ENCODE results near the gene IFNGR2. TPM values are rescaled to one million over a fixed set of nuclear protein-coding genes. Genes with fewer than 3 reads are reported as not detected.
A peak's percentile ranks its signal among the peaks of the same experiment; 100 is the strongest.

Gene IFNGR2
- total and polyA plus RNA-seq, 3 experiments from 2014 or later: 2.3 to 3.1 (median 3.1) TPM

- Histone ChIP-seq H3K36me3 (ENCODE audit: insufficient read depth, low read length) (no peaks in the 10 kb centered on the region), H3K4me1 (ENCODE audit: insufficient read depth, low read length) (no peaks in the 10 kb centered on the region), H3K9me3 (ENCODE audit: low read length) (peaks cover 15% of the 10 kb centered on the region), H3K4me3 (ENCODE audit: low read length) (no peak overlapping the region), H3K27ac (ENCODE audit: low read depth, low read length) (no peak overlapping the region), H3K27me3 (ENCODE audit: insufficient read depth, low read length, poor library complexity, severe bottlenecking) (no peaks in the 10 kb centered on the region)
- ChIA-PET CTCF (interaction anchor here (0.7 to 2.5 kb wide), 2 partner anchors 9 to 46 kb away, joined by 3 to 15 read pairs; partner anchors contain the start of gene IFNAR1), POLR2A (no interaction called here)
- Mint-ChIP-seq H3K9me3 (peaks cover 5 to 24% (median 16%) of the 10 kb centered on the region in 5 donors), H3K4me3 (no peak overlapping the region), H3K36me3 (peaks cover 0 to 15% (median 2%) of the 10 kb centered on the region in 3 donors), H3K27me3 (peaks cover 7 to 14% of the 10 kb centered on the region in 2 donors), H3K4me1 (peaks cover 7 to 9% (median 8%) of the 10 kb centered on the region in 3 donors), H3K27ac (no peak overlapping the region)
- no peak for DNase-seq
Observed at GRCh38 chr21:33370305-33370704, 32.9 kb upstream of the IFNGR2 start.

- Histone ChIP-seq H3K27me3 (ENCODE audit: insufficient read depth, low read length, poor library complexity, severe bottlenecking) (no peaks in the 10 kb centered on the region), H3K4me3 (ENCODE audit: low read length) (no peak overlapping the region), H3K36me3 (ENCODE audit: insufficient read depth, low read length) (no peaks in the 10 kb centered on the region), H3K4me1 (ENCODE audit: insufficient read depth, low read length) (no peaks in the 10 kb centered on the region), H3K9me3 (ENCODE audit: low read length) (peaks cover 13% of the 10 kb centered on the region), H3K27ac (ENCODE audit: low read depth, low read length) (no peak overlapping the region)
- H3K4me3 Mint-ChIP-seq: no peak overlapping the region
- H3K36me3 Mint-ChIP-seq: peaks cover 0 to 11% (median 2%) of the 10 kb centered on the region in 3 donors
- peaks cover 5 to 22% (median 14%) of the 10 kb centered on the region in 5 donors for H3K9me3 Mint-ChIP-seq
- CTCF ChIA-PET: interaction anchor here (2.5 kb wide), 1 partner anchor 10 kb away, joined by 15 read pairs; no protein-coding TSS in a partner anchor
- POLR2A ChIA-PET: no interaction called here
- H3K27ac Mint-ChIP-seq: no peak overlapping the region
- DNase-seq: no peak
- H3K27me3 Mint-ChIP-seq: peaks cover 13 to 14% of the 10 kb centered on the region in 2 donors
- peaks cover 8 to 11% (median 10%) of the 10 kb centered on the region in 3 donors for H3K4me1 Mint-ChIP-seq
Observed at GRCh38 chr21:33371366-33371765, 31.8 kb upstream of the IFNGR2 start.

- no peak overlapping the region for H3K27ac Mint-ChIP-seq
- Histone ChIP-seq H3K36me3 (ENCODE audit: insufficient read depth, low read length) (no peaks in the 10 kb centered on the region), H3K9me3 (ENCODE audit: low read length) (peaks cover 1% of the 10 kb centered on the region), H3K4me1 (ENCODE audit: insufficient read depth, low read length) (no peaks in the 10 kb centered on the region), H3K27me3 (ENCODE audit: insufficient read depth, low read length, poor library complexity, severe bottlenecking) (no peaks in the 10 kb centered on the region), H3K27ac (ENCODE audit: low read depth, low read length) (no peak overlapping the region), H3K4me3 (ENCODE audit: low read length) (no peak overlapping the region)
- H3K27me3 Mint-ChIP-seq: peaks cover 19% of the 10 kb centered on the region in 2 donors
- no peak overlapping the region for H3K4me3 Mint-ChIP-seq
- DNase-seq: no peak
- H3K9me3 Mint-ChIP-seq: peaks cover under 1 to 10% (median 7%) of the 10 kb centered on the region in 5 donors
- H3K4me1 Mint-ChIP-seq: peaks cover 8 to 11% (median 10%) of the 10 kb centered on the region in 3 donors
- ChIA-PET POLR2A (no interaction called here), CTCF (no interaction called here)
- H3K36me3 Mint-ChIP-seq: peaks cover 0 to 1% (median 0%) of the 10 kb centered on the region in 3 donors
Observed at GRCh38 chr21:33372582-33372981, 30.6 kb upstream of the IFNGR2 start.

- no peaks in the 10 kb centered on the region for H3K9me3 ChIP-seq (ENCODE audit: low read length)
- Mint-ChIP-seq H3K36me3 (no peaks in the 10 kb centered on the region), H3K9me3 (peaks cover 0 to 3% (median 2%) of the 10 kb centered on the region in 5 donors), H3K27ac (no peak overlapping the region), H3K4me3 (no peak overlapping the region), H3K27me3 (peaks cover 19% of the 10 kb centered on the region in 2 donors), H3K4me1 (peaks cover 8 to 11% (median 10%) of the 10 kb centered on the region in 3 donors)
- no peaks in the 10 kb centered on the region for H3K4me1 ChIP-seq (ENCODE audit: insufficient read depth, low read length)
- H3K27me3 ChIP-seq (ENCODE audit: insufficient read depth, low read length, poor library complexity, severe bottlenecking): no peaks in the 10 kb centered on the region
- no peak overlapping the region for H3K27ac ChIP-seq (ENCODE audit: low read depth, low read length)
- CTCF ChIA-PET: interaction anchor here (0.8 to 1.3 kb wide), 4 partner anchors 12 to 176 kb away, joined by 3 to 5 read pairs (median 4); no protein-coding TSS in a partner anchor
- POLR2A ChIA-PET: no interaction called here
- DNase-seq: no peak
- no peaks in the 10 kb centered on the region for H3K36me3 ChIP-seq (ENCODE audit: insufficient read depth, low read length)
- no peak overlapping the region for H3K4me3 ChIP-seq (ENCODE audit: low read length)
Observed at GRCh38 chr21:33373451-33373850, 29.8 kb upstream of the IFNGR2 start.

- H3K4me3 Mint-ChIP-seq: no peak overlapping the region
- H3K4me3 ChIP-seq (ENCODE audit: low read length): no peak overlapping the region
- no peak overlapping the region for H3K27ac ChIP-seq (ENCODE audit: low read depth, low read length)
- no peaks in the 10 kb centered on the region for H3K36me3 ChIP-seq (ENCODE audit: insufficient read depth, low read length)
- no peaks in the 10 kb centered on the region for H3K9me3 ChIP-seq (ENCODE audit: low read length)
- H3K4me1 ChIP-seq (ENCODE audit: insufficient read depth, low read length): no peaks in the 10 kb centered on the region
- DNase-seq: no peak
- ChIA-PET CTCF (interaction anchor here (0.8 to 1.3 kb wide), 4 partner anchors 13 to 177 kb away, joined by 3 to 5 read pairs (median 4); no protein-coding TSS in a partner anchor), POLR2A (no interaction called here)
- H3K4me1 Mint-ChIP-seq: peaks cover 9 to 13% (median 12%) of the 10 kb centered on the region in 3 donors
- no peaks in the 10 kb centered on the region for H3K27me3 ChIP-seq (ENCODE audit: insufficient read depth, low read length, poor library complexity, severe bottlenecking)
- no peaks in the 10 kb centered on the region for H3K9me3 Mint-ChIP-seq
- peaks cover 19% of the 10 kb centered on the region in 2 donors for H3K27me3 Mint-ChIP-seq
- no peak overlapping the region for H3K27ac Mint-ChIP-seq
- H3K36me3 Mint-ChIP-seq: peaks cover 0 to 2% (median 0%) of the 10 kb centered on the region in 3 donors
Observed at GRCh38 chr21:33374080-33374449, 29.1 kb upstream of the IFNGR2 start.

GRCh38 chr21:33374450-33375096, 28.6 kb upstream of the IFNGR2 start:
- H3K4me1 ChIP-seq (ENCODE audit: insufficient read depth, low read length): peaks cover 1% of the 10 kb centered on the region

GRCh38 chr21:33375101-33375644, 28.0 kb upstream of the IFNGR2 start:
- no peak overlapping the region for H3K4me3 ChIP-seq (ENCODE audit: low read length)

More at GRCh38 chr21:33374450-33375096, 28.6 kb upstream of the IFNGR2 start:
- Mint-ChIP-seq H3K27me3 (peaks cover 19 to 20% of the 10 kb centered on the region in 2 donors), H3K36me3 (peaks cover 0 to 2% (median 0%) of the 10 kb centered on the region in 3 donors), H3K4me3 (no peak overlapping the region), H3K4me1 (peaks cover 10 to 14% (median 13%) of the 10 kb centered on the region in 3 donors), H3K27ac (no peak overlapping the region), H3K9me3 (no peaks in the 10 kb centered on the region)
- CTCF ChIA-PET: interaction anchor here (0.8 to 2.8 kb wide), 7 partner anchors 10 to 177 kb away, joined by 3 to 9 read pairs (median 5); no protein-coding TSS in a partner anchor
- POLR2A ChIA-PET: no interaction called here
- no peaks in the 10 kb centered on the region for H3K27me3 ChIP-seq (ENCODE audit: insufficient read depth, low read length, poor library complexity, severe bottlenecking)
- DNase-seq: peak; percentile 20 to 62 (median 32)
- no peaks in the 10 kb centered on the region for H3K36me3 ChIP-seq (ENCODE audit: insufficient read depth, low read length)
- no peaks in the 10 kb centered on the region for H3K9me3 ChIP-seq (ENCODE audit: low read length)
- H3K27ac ChIP-seq (ENCODE audit: low read depth, low read length): no peak overlapping the region
- H3K4me3 ChIP-seq (ENCODE audit: low read length): no peak overlapping the region

More at GRCh38 chr21:33375101-33375644, 28.0 kb upstream of the IFNGR2 start:
- Mint-ChIP-seq H3K4me1 (peaks cover 14 to 20% (median 19%) of the 10 kb centered on the region in 3 donors), H3K36me3 (peaks cover 0 to 2% (median 0%) of the 10 kb centered on the region in 3 donors), H3K27me3 (peaks cover 19 to 20% of the 10 kb centered on the region in 2 donors), H3K4me3 (no peak overlapping the region), H3K9me3 (no peaks in the 10 kb centered on the region), H3K27ac (peak overlapping the region in 1 of 8 donors; percentile 62)
- Histone ChIP-seq H3K36me3 (ENCODE audit: insufficient read depth, low read length) (no peaks in the 10 kb centered on the region), H3K9me3 (ENCODE audit: low read length) (no peaks in the 10 kb centered on the region), H3K27me3 (ENCODE audit: insufficient read depth, low read length, poor library complexity, severe bottlenecking) (no peaks in the 10 kb centered on the region), H3K4me1 (ENCODE audit: insufficient read depth, low read length) (peaks cover 7% of the 10 kb centered on the region), H3K27ac (ENCODE audit: low read depth, low read length) (no peak overlapping the region)
- DNase-seq: no peak
- ChIA-PET CTCF (interaction anchor here (1.0 to 2.8 kb wide), 5 partner anchors 9 to 178 kb away, joined by 3 to 9 read pairs (median 8); partner anchors contain the start of gene IFNAR1), POLR2A (no interaction called here)
